GM12801 (cell line): ENCODE measurements around the gene TMEM94.

ENCODE experiments used
- CTCF ChIP-seq: IDR thresholded peaks from one replicate; pipeline ENCODE4 v1.5.1; 2011; ENCODE audit warnings: control low read depth; ENCODE audit not compliant: insufficient read length; ENCODE audit errors: extremely low read depth

TMEM94 gene

GRCh38 chr17:75468779-75469373 lies 12.4 kb downstream of the TMEM94 start:
- no peak for TF ChIP-seq CTCF

GRCh38 chr17:75471207-75471606 lies 14.8 kb downstream of the TMEM94 start:
- no peak for TF ChIP-seq CTCF

- TF ChIP-seq CTCF = no peak
These were observed 15.7 kb downstream of the TMEM94 start for GRCh38 chr17:75472119-75472518.

- no peak for TF ChIP-seq CTCF
These were observed 16.8 kb downstream of the TMEM94 start for GRCh38 chr17:75473246-75473645.

- TF ChIP-seq CTCF = no peak
These were observed 18.3 kb downstream of the TMEM94 start for GRCh38 chr17:75474736-75475135.

- TF ChIP-seq CTCF = no peak
These were observed 18.9 kb downstream of the TMEM94 start for GRCh38 chr17:75475144-75475835.

- TF ChIP-seq CTCF = no peak
These were observed 19.4 kb downstream of the TMEM94 start for GRCh38 chr17:75475851-75476250.
